A673 (cell line): ENCODE data around the gene FXYD2. TPM values are rescaled to one million over a fixed set of nuclear protein-coding genes. Genes with fewer than 3 reads are reported as not detected.

Experiments used
- BruUV-seq: library from RNA; stranded (reverse); fragments of 400-500 nt; replicated peaks from 2 replicates; lab custom pipeline; 2021; lab: Mats Ljungman, UMichigan
- CTCF ChIA-PET: fragments of 300-600 bp; sonication (Branson Sonifier 250); formaldehyde crosslinking; loops from one replicate; lab custom pipeline; 2022; ENCODE audit warnings: antibody characterized with exemption; lab: Charles Lee
- POLR2A ChIA-PET: fragments of 300-600 bp; sonication (Branson Sonifier 250); formaldehyde crosslinking; loops from one replicate; lab custom pipeline; 2022; ENCODE audit warnings: antibody characterized with exemption; ENCODE audit not compliant: low non-redundant PET; lab: Charles Lee
- DNase-seq: peaks from one replicate; pipeline ENCODE4 v3.0.0-alpha.2; 2015; ENCODE audit warnings: low spot score
- H3K27ac ChIP-seq: fragments of 200-600 bp; sonication (generic); 2 replicates; pipeline ENCODE4 v1.5.1; 2016; ENCODE audit warnings: mixed run types, low read depth, mild to moderate bottlenecking, mixed read lengths, antibody characterized with exemption, low read length; ENCODE audit not compliant: poor library complexity, severe bottlenecking
- H3K27me3 ChIP-seq: fragments of 200-600 bp; sonication (generic); replicated peaks from 2 replicates; pipeline ENCODE4 v1.6.1; 2017; ENCODE audit warnings: mixed run types, low read depth, mild to moderate bottlenecking, mixed read lengths, antibody characterized with exemption, low read length; ENCODE audit not compliant: insufficient read depth, poor library complexity
- H3K36me3 ChIP-seq: fragments of 200-600 bp; sonication (generic); 2 replicates; pipeline ENCODE4 v1.6.1; 2016; ENCODE audit warnings: mixed run types, mild to moderate bottlenecking, mixed read lengths, antibody characterized with exemption, low read length; ENCODE audit not compliant: insufficient read depth, poor library complexity, severe bottlenecking
- H3K4me1 ChIP-seq: fragments of 200-600 bp; sonication (generic); 2 replicates; pipeline ENCODE4 v1.6.1; 2017; ENCODE audit warnings: mixed run types, mild to moderate bottlenecking, mixed read lengths, antibody characterized with exemption, low read length; ENCODE audit not compliant: insufficient read depth, poor library complexity, severe bottlenecking
- H3K4me3 ChIP-seq: fragments of 200-600 bp; sonication (generic); 2 replicates; pipeline ENCODE4 v1.5.1; 2016; ENCODE audit warnings: low read depth, mixed run types, mild to moderate bottlenecking, mixed read lengths, low read length; ENCODE audit not compliant: poor library complexity, severe bottlenecking
- H3K9me3 ChIP-seq: fragments of 200-600 bp; sonication (generic); 2 replicates; pipeline ENCODE4 v1.6.1; 2016; ENCODE audit warnings: mixed run types, low read depth, mild to moderate bottlenecking, mixed read lengths, antibody characterized with exemption, low read length; ENCODE audit not compliant: poor library complexity, severe bottlenecking
- EZH2 ChIP-seq: fragments of 200-600 bp; sonication (generic); IDR thresholded peaks from 2 replicates; pipeline ENCODE4 v1.6.1; 2017; ENCODE audit warnings: borderline replicate concordance, low read depth, mild to moderate bottlenecking, mixed read lengths, antibody characterized with exemption, low read length; ENCODE audit not compliant: poor library complexity, severe bottlenecking
- intact Hi-C: fragments of 100-400 bp; cut with micrococcal nuclease; formaldehyde crosslinking; loops from one replicate; pipeline ENCODE4 v1.10.0; 2022; ENCODE audit not compliant: unreplicated experiment
- total RNA-seq: library from RNA; stranded (reverse); gene quantifications from 2 replicates; pipeline ENCODE4 v1.2.3, GENCODE V29; 2021
- TF ChIP-seq, protein P1 (sequence below): fragments of 300-800, 200-600 bp; sonication (generic); conservative IDR thresholded peaks from 2 replicates; pipeline ENCODE4 v1.5.1; 2017; ENCODE audit warnings: low read depth, mild to moderate bottlenecking, antibody characterized with exemption, low read length, moderate library complexity, mixed read lengths

FXYD2 gene
- total RNA-seq, 1 experiment from 2014 or later, result not detected

DNA sequence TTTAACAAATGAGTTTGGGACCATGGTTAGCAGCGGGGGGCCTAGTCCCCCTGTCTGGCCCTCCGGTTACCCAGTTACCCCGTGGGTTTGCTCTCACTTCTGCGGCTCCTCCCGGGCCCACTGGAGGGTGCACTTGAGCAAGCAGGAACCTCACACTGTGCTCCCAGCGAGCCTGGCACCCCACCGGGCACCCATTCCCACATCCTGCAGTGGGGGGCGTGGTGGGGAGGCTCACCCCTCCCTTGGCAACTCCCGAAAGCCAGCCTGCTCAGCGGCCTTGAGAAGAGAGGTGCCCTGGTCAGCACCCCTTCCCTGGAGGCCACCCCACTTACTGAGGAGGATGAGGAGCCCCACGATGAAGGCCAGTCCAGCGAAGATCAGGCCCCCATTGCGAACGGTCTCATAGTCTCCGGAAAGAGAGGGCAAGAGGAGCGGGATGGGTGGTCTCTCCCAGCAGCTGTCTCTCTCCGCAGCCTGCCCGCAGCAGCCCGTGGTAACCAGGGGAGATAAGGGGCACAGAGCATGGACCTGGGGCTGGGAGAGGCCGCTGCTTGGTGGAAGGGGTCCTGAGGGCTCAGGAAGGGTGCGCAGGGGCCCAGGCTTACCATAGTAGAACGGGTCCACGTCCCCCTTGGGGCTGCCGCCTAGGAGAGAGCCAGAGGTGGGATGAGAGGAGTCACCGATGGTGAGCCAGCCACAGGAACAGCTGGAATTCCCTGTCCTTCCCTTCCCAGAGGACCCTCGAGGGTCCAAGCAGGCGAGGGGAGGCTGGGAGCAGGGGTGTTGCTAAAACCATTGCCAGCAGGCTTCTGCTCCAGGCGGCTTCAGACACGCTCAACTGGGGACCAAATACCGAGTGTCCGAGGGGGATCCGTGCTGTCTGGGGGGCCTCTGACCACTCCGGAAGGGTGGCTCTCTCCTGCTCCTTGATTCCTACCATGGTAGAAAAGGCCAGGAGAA is 2.2 kb downstream of the FXYD2 start:
- Histone ChIP-seq H3K36me3 (no peaks in the 10 kb centered on the region), H3K4me3 (no peak overlapping the region), H3K27ac (no peak overlapping the region), H3K9me3 (no peaks in the 10 kb centered on the region), H3K27me3 (no peaks in the 10 kb centered on the region), H3K4me1 (peaks cover 3% of the 10 kb centered on the region)
- ChIA-PET CTCF (interaction anchor here (0.5 to 2.6 kb wide), 2 partner anchors 114 to 125 kb away, joined by 6 to 28 read pairs; no protein-coding TSS in a partner anchor), POLR2A (no interaction called here)
- peak; percentile 75 for DNase-seq
- no peak for TF ChIP-seq EZH2
- TF ChIP-seq, protein P1, sequence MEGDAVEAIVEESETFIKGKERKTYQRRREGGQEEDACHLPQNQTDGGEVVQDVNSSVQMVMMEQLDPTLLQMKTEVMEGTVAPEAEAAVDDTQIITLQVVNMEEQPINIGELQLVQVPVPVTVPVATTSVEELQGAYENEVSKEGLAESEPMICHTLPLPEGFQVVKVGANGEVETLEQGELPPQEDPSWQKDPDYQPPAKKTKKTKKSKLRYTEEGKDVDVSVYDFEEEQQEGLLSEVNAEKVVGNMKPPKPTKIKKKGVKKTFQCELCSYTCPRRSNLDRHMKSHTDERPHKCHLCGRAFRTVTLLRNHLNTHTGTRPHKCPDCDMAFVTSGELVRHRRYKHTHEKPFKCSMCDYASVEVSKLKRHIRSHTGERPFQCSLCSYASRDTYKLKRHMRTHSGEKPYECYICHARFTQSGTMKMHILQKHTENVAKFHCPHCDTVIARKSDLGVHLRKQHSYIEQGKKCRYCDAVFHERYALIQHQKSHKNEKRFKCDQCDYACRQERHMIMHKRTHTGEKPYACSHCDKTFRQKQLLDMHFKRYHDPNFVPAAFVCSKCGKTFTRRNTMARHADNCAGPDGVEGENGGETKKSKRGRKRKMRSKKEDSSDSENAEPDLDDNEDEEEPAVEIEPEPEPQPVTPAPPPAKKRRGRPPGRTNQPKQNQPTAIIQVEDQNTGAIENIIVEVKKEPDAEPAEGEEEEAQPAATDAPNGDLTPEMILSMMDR, result peak; percentile 89
- intact Hi-C loops, result loop anchor here (1.0 kb wide), 1 partner anchor 125 kb away; no protein-coding TSS in a partner anchor
- BruUV-seq, result no TSS peak

DNA sequence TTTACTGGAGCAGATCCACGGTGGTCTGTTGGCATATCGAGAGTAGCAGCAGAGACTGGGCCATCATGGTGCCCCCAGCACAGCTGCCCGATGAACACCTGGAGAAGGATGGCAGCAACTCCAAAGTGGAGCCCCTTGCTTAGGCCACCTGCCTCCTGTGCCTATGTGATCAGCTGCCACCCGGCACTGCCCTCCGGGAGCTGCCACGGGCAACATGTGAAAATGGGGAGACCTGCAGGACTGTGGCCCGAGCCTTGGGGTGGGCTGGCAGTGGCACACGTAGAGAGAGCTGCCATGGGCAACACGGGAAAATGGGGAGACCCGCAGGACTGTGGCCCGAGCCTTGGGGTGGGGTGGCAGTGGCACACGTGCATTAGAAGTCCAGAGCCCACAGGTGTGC is 3.1 kb downstream of the FXYD2 start:
- peaks cover 12% of the 10 kb centered on the region for H3K4me1 ChIP-seq
- no peaks in the 10 kb centered on the region for H3K36me3 ChIP-seq
- H3K27me3 ChIP-seq, result no peaks in the 10 kb centered on the region
- BruUV-seq, result no TSS peak
- TF ChIP-seq EZH2, result no peak
- TF ChIP-seq, protein P1, result no peak
- intact Hi-C loops, result no loop called here
- no peaks in the 10 kb centered on the region for H3K9me3 ChIP-seq
- POLR2A ChIA-PET, result no interaction called here
- CTCF ChIA-PET, result interaction anchor here (0.5 to 1.2 kb wide), 2 partner anchors 115 to 125 kb away, joined by 6 read pairs; no protein-coding TSS in a partner anchor
- H3K27ac ChIP-seq, result no peak overlapping the region
- DNase-seq, result no peak
- H3K4me3 ChIP-seq, result no peak overlapping the region

DNA sequence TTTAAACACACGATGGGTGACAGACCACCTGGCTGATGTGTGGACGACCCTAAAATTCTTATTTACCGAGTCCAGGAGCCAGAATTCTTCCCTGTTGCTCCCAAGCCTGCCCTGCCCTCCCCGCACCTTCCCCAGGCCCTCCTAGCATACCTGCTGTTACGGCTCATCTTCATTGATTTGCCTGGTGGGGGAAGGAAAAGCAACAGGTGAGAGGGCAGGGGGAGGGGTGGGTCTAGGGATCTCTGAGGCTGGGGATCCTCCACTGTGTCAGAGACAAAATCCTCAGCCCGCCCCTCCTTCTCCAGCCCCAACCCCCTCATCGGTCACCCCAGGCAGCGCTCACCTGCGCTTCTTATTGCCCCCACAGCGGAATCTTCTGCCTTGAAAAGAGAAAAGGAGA is 4.0 kb downstream of the FXYD2 start:
- H3K4me3 ChIP-seq, result no peak overlapping the region
- TF ChIP-seq, protein P1, result no peak
- TF ChIP-seq EZH2, result no peak
- BruUV-seq, result no TSS peak
- H3K4me1 ChIP-seq, result peaks cover 21% of the 10 kb centered on the region
- H3K36me3 ChIP-seq, result no peaks in the 10 kb centered on the region
- H3K9me3 ChIP-seq, result no peaks in the 10 kb centered on the region
- no peaks in the 10 kb centered on the region for H3K27me3 ChIP-seq
- no peak overlapping the region for H3K27ac ChIP-seq
- CTCF ChIA-PET, result interaction anchor here (1.2 to 4.4 kb wide), 2 partner anchors 126 to 127 kb away, joined by 6 to 41 read pairs; no protein-coding TSS in a partner anchor
- POLR2A ChIA-PET, result no interaction called here
- DNase-seq, result no peak
- intact Hi-C loops, result no loop called here
